ENCODE measurements around the gene WWOX. TPM values are rescaled to one million over a fixed set of nuclear protein-coding genes. Genes with fewer than 3 reads are reported as not detected.

WWOX gene
- total RNA-seq, 3 donors from 2014 or later = 11.7 to 18.0 (median 13.8) TPM

DNA sequence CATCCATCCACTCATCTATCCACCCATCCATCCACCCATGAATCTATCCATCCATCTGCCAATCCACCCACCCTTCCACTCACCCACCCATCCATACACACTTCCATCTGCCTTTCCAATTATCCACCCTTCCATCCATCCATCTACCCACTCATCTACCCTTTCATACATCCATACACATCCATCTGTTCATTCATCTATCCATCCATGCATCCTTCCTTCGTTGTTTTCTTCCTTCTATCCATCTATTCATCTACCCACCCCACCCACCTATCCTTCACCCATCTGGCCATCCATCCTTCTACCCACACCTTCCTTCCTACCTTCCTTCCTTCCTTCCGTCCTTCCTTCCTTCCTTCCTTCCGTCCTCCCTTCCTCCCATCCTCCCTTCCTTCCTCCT is 106.1 kb downstream of the WWOX start:
- TF ChIP-seq, protein P1, sequence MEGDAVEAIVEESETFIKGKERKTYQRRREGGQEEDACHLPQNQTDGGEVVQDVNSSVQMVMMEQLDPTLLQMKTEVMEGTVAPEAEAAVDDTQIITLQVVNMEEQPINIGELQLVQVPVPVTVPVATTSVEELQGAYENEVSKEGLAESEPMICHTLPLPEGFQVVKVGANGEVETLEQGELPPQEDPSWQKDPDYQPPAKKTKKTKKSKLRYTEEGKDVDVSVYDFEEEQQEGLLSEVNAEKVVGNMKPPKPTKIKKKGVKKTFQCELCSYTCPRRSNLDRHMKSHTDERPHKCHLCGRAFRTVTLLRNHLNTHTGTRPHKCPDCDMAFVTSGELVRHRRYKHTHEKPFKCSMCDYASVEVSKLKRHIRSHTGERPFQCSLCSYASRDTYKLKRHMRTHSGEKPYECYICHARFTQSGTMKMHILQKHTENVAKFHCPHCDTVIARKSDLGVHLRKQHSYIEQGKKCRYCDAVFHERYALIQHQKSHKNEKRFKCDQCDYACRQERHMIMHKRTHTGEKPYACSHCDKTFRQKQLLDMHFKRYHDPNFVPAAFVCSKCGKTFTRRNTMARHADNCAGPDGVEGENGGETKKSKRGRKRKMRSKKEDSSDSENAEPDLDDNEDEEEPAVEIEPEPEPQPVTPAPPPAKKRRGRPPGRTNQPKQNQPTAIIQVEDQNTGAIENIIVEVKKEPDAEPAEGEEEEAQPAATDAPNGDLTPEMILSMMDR (IDR thresholded peaks at IDR 0.05) = no peak
- Histone ChIP-seq H3K9me3 (no peaks in the 10 kb centered on the region), H3K4me1 (ENCODE audit: low read depth) (no peaks in the 10 kb centered on the region), H3K4me3 (no peak overlapping the region), H3K36me3 (ENCODE audit: low read depth) (no peaks in the 10 kb centered on the region)
- intact Hi-C loops (cut with DNase I, micrococcal nuclease) = no loop called here
- DNase-seq (no peak), ATAC-seq (no peak)

GRCh38 chr16:78206623-78207223 is 107.3 kb downstream of the WWOX start:
- TF ChIP-seq, protein P1 (IDR thresholded peaks at IDR 0.05) = no peak
- H3K4me1 ChIP-seq (ENCODE audit: low read depth) = no peaks in the 10 kb centered on the region
- no peaks in the 10 kb centered on the region for H3K36me3 ChIP-seq (ENCODE audit: low read depth)
- intact Hi-C loops (cut with DNase I, micrococcal nuclease) = no loop called here
- DNase-seq = no peak
- no peak overlapping the region for H3K4me3 ChIP-seq
- ATAC-seq = no peak
- H3K9me3 ChIP-seq = no peaks in the 10 kb centered on the region

DNA sequence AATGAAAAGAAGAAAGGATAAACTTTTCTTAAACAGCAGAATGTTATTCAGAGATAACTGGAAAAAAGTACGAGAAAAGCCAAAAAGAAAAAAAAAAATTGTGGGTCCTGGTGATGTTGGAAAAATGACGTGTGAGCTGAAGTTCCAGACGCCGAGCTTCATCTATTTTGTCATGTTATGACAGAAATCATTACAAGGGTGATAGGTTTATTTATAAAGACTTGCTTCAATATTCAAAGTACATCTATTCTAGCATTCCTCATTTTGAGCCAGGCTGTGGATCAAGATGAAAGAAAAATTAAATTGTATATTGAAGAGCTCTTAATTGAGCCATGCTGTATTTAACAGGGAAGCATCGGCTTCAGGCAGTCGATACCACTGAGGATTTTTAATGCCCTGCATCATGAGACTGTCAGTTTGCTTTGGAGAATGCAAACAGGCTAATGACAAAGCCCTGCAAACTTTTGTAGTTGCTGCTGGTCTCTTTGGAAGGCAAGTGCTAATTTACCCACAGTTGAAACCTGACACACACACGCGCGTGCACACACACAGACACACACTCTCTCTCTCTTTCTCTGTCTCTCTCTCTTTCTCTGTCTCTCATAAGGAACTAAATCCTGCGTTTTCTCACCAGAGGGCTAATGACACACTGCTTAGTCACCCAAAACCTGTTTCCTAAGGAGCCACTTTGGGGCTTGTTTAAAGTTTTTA is 110.7 kb downstream of the WWOX start:
- intact Hi-C loops (cut with DNase I, micrococcal nuclease) = no loop called here

GRCh38 chr16:78211020-78211599 is 111.7 kb downstream of the WWOX start:
- Histone ChIP-seq H3K4me3 (no peak overlapping the region), H3K36me3 (ENCODE audit: low read depth) (no peaks in the 10 kb centered on the region), H3K9me3 (no peaks in the 10 kb centered on the region), H3K4me1 (ENCODE audit: low read depth) (no peaks in the 10 kb centered on the region)
- DNase-seq = no peak
- TF ChIP-seq, protein P1 (IDR thresholded peaks at IDR 0.05) = no peak
- intact Hi-C loops (cut with DNase I, micrococcal nuclease) = no loop called here
- no peak for ATAC-seq

More for the DNA sequence above, 110.7 kb downstream of the WWOX start:
- ATAC-seq (no peak), DNase-seq (no peak)
- H3K4me1 ChIP-seq (ENCODE audit: low read depth) = no peaks in the 10 kb centered on the region
- H3K9me3 ChIP-seq = no peaks in the 10 kb centered on the region
- no peaks in the 10 kb centered on the region for H3K36me3 ChIP-seq (ENCODE audit: low read depth)
- no peak overlapping the region for H3K4me3 ChIP-seq
- TF ChIP-seq, protein P1 (IDR thresholded peaks at IDR 0.05) = no peak

DNA sequence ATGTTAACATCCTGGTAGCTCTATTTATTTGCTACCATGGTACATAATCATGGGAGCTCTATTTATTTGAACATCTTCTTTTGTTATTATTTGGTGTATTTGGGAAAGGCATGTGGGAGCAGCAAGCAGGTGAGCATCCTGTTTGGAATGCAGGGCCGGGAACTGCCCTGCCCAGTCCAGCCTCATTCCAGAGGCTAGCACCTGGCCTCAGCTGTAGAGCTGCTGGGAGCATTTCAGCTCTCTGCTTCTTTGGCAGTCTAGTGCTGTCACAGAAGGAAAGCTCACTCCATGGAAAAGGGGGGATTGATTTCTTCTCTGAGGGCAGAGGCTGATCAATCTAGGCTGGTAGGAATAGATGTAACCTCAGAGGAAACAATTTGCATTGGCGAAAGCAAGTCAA is 112.5 kb downstream of the WWOX start:
- no peak for DNase-seq
- no peak for ATAC-seq
- H3K9me3 ChIP-seq = no peaks in the 10 kb centered on the region
- no peaks in the 10 kb centered on the region for H3K36me3 ChIP-seq (ENCODE audit: low read depth)
- intact Hi-C loops (cut with DNase I, micrococcal nuclease) = no loop called here
- no peaks in the 10 kb centered on the region for H3K4me1 ChIP-seq (ENCODE audit: low read depth)
- no peak overlapping the region for H3K4me3 ChIP-seq
- TF ChIP-seq, protein P1 (IDR thresholded peaks at IDR 0.05) = no peak
